GM21619 (cell line): ENCODE measurements around the gene CLRN1.

ENCODE experiments used
- ATAC-seq: cut with Tn5 transposase; IDR thresholded peaks from one replicate; pipeline ENCODE4 v1.9.1; 2021; ENCODE audit not compliant: unreplicated experiment

The CLRN1 gene

GRCh38 chr3:150878290-150878689 is 94.2 kb downstream of the CLRN1 start:
- no peak for ATAC-seq

GRCh38 chr3:150877303-150877702 is 95.2 kb downstream of the CLRN1 start:
- no peak for ATAC-seq

GRCh38 chr3:150876611-150877265 is 95.8 kb downstream of the CLRN1 start:
- no peak for ATAC-seq
